HG02852 (cell line): ENCODE results near the gene ZNF782.
"Not testable (repeated sequence)": the region's sequence is repeated elsewhere in the genome, so short reads cannot be mapped to it uniquely, and the experiment has no call there.

Experiments used
- ATAC-seq: cut with Tn5 transposase; IDR thresholded peaks from one replicate; pipeline ENCODE4 v1.9.1; 2021; ENCODE audit warnings: mild to moderate bottlenecking, moderate library complexity; ENCODE audit not compliant: unreplicated experiment

ZNF782 gene

DNA sequence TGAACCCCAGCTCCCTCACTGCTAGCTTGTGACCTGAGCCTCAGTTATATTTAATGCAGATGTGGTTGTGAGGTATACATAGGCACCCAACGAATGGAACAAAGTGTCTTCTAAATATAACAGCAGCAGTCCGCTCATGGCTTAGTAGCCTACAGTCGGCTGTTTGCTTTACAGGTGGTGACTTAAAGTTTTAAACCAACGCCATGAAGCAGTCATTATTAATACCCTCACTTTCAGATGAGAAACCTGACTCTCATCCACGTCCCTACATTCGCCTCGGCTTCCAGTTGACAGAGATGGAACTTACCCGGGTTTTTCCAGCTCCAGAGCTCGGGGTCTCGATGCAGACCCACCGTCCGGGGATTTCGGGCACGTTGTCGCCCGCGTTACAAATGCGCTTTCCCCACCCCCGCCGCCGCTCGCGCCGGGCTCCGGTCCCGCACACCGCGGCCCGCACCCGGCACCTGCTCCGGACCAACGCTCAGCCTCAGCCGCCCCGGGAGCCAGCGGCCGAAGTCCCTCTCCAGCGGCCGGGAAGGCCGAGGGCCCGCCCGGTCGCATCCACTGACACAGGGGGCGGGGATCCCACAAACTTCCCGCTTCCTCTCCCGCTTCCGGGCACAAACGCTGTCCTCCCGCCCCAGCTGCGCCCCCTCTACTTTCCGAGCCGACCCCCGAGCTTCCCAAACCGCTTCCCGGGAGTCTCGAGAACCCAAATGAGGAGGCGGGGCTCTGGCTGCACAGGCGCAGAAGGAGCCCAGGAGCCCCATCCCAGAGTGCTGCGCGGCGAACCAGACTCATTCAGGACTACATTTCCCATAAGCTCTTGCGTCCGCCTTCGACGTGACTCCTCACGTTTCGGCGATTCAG is at the start of gene ZNF782:
TSS of gene ZNF782 (minus strand) at position 734 of the 870 bp plus-strand sequence. CDS start 2,553 bp downstream, outside the sequence.
- ATAC-seq: peak; percentile 91

DNA sequence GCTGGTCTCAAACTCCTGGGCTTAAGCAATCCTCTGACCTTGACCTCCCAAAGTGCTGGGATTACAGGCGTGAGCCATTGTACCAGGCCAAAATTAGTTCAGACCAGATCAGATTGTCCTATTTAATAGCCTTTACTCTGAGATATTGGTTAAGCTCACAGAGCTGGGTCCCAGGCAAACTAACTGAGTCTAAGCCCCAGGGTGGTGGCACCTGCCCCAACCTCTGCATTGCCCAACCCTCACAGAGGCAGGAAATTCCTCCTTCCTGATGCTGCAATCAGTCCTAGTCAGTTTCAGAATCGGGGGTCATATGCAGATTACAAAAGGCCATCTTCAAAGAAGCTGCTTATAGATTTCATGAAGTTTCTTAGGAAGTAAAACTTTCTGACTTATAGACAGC is 45.7 kb upstream of the ZNF782 start:
- ATAC-seq: not testable (repeated sequence)

DNA sequence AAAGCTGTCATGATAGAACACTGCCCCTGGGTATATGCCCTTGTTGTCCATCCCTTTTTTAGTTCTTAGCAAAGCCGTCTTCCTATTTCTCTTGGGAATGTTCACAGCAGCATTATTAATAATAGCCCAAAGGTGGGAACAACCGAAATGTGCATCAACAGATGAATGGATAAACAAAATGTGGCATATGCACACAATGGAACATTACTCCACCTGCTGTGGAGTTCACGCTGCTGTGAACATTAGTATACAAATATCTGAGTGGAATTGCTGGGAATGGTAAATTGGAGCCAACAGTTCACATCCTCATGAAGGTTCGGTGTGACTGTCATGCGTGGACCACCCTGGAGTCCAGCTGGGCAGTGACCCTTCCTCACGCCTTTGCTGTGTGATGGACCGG is 37.8 kb upstream of the ZNF782 start:
- ATAC-seq: no peak

DNA sequence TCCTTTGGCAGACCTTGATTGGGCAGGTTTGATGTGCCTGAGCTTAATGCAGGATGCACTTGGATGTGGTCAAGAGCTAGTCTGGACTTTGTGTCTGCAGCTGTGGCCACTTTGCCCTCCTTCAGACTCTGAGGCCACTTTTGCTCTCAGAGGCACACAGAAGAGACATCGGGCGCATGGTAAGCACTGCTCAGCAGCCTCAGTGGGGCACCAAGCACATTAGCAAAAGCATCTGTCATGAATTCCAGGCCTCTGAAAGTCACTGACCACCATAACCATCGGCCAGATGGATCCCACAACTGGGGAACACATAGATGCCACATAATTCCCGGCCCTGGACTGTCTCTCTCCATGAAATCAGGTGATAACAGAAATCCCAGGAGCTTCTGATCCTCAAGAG is 34.3 kb upstream of the ZNF782 start:
- ATAC-seq: no peak

DNA sequence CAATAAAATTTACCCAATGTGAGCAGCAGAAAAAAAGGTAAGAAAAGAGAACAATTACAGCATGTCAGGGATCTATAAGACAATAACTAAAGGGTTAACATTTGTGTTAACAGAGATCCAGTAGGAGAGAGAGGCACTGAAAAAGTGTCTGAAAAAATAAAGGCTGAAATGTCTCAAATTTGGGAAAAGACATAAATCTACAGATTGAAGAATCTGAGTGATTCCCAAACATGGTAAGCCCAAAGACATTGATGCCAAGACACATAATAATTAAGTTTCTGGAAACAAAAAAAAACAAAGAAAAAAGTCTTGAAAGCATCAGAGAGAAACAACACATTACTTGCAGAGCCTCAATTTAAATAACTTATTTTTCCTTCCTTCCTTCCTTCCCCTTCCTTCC is 31.1 kb upstream of the ZNF782 start:
- ATAC-seq: no peak

DNA sequence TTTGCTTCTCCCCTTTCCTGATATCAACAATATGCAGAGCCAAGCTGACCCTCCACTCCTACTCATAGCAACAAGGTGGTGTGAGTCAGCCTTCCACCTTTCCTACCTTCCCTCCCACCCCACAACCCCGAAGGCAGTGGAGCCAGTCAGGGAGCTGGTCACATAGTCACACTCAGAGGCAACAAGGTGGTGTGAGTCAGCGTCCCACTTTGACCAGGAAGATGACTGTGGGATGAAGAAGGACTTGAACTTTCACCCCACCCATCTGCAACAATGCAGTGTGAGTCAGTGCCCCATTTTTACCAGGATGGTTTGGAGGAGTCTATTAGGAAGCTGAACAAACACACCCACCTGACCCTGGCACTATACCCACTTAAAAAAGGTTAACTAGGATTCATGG is 30.1 kb upstream of the ZNF782 start:
- ATAC-seq: no peak

DNA sequence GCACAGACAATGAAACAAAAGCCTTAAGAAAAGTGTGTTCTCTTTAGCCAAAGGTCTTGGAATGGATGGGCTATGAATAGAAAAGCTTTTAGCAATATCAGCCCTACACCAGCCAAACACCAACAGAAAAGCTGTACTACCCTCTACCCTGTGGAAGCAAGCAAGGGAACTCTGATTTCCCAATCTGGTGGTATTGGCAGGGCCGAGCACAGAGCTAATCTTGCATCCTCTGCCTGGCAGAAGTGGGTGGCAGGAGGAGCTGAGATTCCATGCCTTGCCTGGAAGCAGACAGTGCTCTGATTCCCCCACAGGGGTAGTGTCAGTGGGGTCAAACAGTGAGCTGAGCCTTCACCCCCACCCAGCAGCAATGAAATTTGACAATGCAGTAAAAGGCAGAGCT is 29.6 kb upstream of the ZNF782 start:
- ATAC-seq: no peak

DNA sequence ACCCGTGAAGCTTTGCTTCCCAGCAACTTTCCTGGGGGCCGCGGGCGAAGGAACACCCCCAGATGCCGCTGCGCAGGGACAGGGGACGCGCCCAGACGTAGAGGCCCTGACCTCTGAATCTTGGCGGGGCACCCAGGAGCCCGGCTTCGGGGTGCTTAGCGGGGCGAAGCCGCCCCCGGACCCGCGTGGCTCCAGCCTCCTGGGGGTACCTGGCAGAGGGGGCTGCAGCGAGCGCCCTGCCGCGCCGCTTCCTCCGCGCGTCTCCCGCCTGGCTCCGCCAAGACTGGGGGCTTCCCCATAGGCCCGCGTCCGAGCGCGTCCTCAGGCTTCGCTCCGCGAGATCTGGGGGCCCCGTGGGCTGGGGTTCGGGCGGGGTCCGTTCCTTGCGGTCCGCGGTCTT is 23.0 kb upstream of the ZNF782 start:
- no peak for ATAC-seq

DNA sequence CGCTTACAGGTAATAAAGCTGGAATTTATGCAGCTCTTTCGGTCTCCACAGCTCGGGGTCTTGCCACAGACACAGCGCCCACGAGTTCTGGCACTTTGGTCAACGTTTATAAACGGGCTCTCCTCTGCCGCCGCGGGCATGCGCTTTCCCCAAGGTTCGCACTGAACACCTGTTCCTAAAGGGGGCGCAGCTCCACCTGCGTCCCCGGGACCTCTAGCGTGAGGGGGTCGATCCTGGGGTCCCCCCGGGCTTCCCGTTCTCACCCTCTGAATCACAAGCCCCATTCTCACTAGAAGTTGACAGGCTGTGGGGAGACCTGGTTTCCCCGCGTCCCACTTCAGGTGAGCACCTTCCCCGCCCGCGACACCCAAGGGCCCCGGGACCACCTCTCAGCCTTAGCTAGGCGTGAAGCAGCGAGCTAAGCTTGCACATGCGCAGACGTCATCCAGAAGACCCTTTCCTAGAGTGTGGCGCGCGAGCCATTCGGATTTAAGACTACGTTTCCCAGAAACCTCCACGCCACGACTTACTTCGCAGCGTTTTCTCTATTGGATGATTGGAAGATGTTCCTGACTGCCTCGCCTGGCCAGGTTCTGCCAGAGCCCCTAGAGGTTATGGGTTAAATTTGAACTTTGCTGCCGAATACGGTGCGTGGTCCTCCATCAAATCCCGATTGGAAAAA is 21.3 kb upstream of the ZNF782 start:
- peak; percentile 52 for ATAC-seq

DNA sequence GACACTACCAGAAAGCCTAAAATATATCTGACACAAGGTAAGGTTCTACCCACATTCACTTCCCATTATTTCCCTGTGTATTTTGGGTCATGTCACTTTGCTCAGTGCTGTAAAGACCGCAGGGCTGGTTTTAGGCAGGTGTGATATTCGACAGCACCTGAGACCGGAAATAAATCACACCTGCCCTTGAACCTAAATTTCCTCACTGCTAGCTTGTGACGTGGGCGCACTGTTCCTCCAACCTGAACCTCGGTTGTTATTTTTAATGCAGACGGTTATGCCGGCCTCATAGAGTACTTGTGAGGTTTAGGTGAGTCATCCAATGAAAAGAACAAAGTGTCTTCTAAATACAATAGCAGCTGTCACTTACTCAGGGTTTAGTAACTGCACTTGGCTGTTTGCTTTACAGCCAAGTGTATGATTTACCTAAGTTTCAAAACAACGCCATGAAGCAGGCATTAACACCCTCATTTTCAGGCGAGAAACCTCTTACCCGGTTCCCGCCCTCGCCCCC is 20.7 kb upstream of the ZNF782 start:
- peak; percentile 63 for ATAC-seq

DNA sequence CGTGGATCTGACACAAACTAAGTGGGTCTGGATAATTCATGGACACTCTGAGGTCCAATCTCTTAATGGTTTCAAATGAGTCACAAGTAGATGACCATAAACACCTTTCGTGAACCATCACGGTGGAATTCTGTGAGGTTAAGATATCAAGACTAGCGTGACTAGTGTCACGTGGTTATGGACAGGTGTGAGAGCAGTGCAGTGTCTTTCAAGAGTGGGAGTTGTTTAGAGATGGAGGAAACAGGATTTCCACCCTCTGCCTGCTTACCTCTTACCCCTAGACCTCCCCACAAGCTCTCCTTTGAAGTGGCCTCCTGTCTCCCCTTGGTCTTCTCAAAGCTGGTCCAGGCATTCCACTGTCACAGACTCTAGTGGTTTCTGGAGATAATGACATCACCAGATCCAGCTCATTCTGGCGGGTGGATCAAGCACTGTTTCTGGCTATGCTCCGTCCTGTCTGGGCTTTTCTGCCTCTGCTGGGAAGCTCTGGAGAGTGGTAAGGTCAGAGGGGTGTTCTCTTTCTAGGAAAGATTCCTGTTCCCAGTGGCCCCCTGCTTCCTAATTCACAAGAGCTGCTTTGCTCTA is 20.0 kb upstream of the ZNF782 start:
- ATAC-seq: no peak

DNA sequence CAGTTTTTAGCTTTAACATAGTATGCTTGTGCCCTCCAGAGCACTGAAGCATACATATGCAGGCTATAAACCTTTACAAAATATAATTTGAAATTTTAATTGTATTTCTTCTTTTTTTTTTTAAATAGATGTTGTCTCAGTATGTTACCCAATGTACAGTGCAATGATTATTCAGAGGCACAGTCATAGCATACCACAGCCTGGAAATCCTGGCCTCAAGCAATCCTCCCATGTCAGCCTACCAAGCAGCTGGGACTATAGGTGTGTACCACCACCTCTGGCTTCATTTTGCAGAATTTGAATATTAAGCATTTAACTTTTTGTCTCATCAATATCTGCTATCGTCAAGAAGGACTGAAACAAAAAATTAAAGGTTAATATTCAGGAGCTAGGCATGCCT is 16.9 kb upstream of the ZNF782 start:
- no peak for ATAC-seq

DNA sequence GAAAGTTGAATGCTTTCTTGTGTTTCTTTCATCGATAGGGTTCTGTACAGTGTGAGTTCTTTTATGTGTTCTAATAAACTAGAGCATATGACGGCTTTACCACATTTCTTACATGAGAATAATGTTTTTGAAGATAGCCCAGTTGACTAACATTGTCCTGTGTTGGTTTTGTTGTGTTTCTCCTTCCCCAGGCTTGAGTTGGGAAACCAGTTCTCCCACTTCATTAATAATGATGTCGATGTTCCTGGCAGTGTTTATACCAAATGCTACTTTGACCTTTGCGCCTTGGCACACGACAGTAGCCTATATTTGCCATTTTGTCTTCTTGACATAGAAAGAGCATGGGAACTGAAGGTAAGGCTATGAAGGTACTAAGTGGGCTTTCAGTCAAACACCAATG is 14.4 kb upstream of the ZNF782 start:
- ATAC-seq: no peak

DNA sequence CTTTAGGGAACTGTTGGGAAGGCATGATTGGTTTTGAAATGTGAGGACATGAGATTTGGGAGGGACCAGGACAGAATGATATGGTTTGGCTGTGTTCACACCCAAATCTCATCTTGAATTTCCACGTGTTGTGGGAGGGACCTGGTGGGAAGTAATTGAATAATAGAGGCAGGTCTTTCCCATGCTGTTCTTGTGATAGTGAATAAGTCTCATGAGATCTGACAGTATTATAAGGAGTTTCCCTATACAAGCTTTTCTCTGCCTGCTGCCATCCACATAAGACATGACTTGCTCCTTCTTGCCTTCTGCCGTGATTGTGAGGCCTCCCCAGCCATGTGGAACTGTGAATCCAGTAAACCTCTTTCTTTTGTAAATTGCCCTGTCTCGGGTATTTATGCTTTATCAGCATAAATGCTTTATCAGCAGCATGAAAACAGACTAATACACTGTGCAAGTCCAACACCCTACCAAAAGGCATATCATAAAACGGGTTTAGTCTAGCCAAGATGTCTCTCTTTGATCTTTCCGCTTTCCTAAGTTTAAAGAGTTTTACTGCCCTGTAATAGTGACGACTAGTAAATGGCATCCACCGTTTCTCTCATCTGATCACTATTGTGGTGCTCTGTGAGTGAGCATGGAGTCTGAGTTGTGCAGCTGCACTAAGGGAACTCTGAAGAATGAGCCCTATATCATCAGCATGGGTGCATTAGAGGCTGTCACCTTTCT is 12.9 kb upstream of the ZNF782 start:
- no peak for ATAC-seq

DNA sequence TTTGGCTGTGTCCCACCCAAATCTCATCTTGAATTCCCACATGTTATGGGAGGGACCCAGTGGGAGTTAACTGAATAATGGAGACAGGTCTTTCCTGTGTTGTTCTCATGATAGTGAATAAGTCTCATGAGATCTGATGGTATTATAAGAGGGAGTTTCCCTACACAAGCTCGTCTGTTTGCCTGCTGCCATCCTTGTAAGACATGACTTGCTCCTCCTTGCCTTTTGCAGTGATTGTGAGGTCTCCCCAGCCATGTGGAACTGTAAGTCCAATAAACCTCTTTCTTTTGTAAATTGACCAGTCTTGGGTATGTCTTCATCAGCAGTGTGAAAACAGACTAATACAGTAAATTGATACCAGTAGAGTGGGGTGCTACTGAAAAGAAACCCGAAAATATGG is 10.9 kb upstream of the ZNF782 start:
- ATAC-seq: not testable (repeated sequence)

DNA sequence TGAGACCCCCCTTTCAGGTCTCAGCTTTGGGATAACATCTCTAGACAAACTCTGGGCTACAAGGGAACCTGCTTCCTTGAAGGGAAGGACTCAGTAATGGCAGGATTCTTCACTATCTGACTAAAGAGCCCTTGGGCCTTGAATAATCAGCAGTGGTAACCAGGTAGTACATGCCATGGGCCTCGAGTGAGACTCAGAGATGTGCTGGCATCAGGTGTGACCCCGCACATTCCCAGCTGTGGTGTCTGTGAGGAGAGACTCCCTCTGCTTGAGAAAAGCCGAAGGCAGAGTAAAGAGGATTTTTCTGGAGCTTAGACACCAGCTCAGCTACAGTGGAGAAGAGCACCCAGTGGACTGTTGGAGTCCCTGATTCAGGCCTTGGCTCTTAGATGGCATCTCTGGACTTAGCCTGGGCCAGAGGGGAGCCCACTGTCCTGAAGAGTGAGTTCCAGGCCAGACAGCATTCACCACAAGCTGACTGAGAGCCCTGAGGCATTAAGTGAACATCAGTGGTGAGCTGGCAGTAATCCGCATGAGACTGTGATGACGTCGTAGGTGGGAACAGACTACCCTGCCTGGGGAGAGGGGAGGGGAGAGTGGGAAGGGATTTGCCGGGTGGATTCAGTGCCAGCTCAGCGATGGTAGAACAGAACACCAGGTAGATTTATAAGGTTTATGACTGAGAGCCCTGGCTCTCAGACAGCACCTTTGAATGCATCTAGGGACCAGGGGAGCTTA is 5.3 kb upstream of the ZNF782 start:
- ATAC-seq: no peak

DNA sequence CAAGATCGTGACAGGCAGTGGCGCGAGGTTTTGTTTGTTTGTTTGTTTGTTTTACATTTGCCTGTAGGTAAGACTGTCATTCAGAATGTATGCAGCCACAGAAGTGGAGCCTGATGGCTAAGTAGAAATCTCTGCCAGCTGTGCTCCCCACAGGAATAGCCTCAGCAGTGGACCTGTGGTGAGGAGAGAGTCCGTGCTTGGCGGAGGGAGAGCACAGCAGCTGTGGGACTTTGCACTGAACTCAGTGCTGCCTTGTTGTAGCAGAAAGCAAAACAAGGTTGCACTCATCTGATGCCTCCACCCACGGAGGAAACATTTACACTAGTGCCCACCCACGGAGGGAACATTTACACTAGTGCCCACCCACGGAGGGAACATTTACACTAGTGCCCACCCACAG is 4.4 kb upstream of the ZNF782 start:
- no peak for ATAC-seq

DNA sequence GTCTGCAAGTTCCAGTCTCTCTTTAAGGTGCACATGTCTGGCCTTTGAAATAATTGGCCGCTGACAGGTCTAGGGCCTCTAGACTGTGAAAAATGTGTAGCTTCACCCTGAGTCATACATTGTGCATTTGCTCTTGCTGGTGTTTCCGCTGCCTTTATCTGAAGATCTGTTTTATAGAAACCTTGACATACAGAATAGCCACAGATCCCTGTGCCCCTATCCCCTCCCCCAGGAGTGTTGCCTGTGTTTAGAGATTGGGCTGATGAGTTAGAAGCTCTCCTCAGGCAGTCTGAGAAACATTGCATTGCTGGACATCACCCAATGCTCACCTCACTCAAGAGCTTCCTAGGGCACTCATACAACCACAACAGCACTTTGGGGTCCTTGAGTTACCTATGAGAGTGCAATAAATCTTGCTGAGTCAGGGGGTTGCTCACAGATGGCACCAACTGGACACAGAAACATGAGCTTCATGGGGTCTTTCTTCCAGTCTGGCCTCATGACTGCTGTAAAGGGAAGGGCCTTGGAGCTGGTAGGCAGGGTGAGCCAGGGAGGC is 3.8 kb upstream of the ZNF782 start:
- no peak for ATAC-seq

DNA sequence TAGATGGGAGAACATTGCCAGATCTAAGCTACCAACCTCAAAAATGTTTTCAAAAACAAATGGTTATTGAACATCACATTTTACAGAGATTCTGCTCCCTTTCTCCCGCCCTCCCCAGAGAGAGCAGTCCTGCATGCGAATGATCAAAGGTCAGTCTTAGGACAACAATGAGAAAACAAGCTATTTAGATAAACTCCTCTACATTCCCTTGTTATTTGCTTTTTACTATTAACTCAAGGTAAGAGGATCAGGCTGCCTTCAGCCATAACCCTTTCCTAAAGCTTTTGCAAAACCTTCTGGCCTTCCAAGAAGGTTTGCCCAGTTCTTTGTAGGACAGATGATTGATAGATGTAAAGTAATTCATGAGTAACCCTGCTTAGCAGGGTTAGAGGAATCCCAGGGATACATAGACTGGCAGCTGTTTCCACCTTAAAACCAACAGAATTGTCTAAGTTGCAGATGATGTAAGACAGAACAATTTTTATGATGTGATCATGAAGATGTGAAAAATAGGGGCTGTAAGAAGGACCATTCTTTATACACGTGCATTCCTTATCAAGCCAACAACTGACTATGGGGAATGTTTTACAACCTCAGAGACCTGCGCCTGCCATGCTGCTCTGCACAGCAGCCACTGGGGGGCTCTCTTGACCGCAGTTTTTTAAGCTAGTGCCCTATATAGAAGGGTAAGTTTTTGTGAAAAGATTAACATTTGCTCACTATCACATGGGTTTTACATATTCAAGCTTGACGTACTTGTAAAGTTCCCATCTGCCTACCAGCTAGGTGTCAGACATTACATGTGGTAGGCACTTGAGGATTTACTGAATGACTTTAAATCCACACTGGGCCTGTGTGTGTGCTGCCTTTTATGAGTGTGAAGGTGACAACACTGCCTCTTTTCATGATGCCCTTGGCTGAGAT is 2.3 kb upstream of the ZNF782 start:
- ATAC-seq: no peak
